H9 (cell line): ENCODE data around the gene SPOCK3. TPM values are rescaled to one million over a fixed set of nuclear protein-coding genes. Genes with fewer than 3 reads are reported as not detected.

Experiments
- DNase-seq: peaks from one replicate; pipeline ENCODE4 v3.0.0-alpha.2; 2017
- H2AFZ ChIP-seq: one replicate; pipeline ENCODE4 v1.6.1; 2013; ENCODE audit warnings: mild to moderate bottlenecking, low read length, control low read depth, moderate library complexity
- H2AK5ac ChIP-seq: 2 replicates; pipeline ENCODE4 v1.6.1; 2013; ENCODE audit warnings: low read length, control low read depth, mixed read lengths; ENCODE audit not compliant: insufficient read length
- H2BK120ac ChIP-seq: one replicate; pipeline ENCODE4 v1.6.1; 2013; ENCODE audit warnings: low read depth, mild to moderate bottlenecking, low read length, control low read depth, inconsistent platforms; ENCODE audit not compliant: poor library complexity, severe bottlenecking
- H2BK12ac ChIP-seq: 2 replicates; pipeline ENCODE4 v1.6.1; 2013; ENCODE audit warnings: low read length, control low read depth, mixed read lengths, low read depth; ENCODE audit not compliant: insufficient read length
- H2BK15ac ChIP-seq: 2 replicates; pipeline ENCODE4 v1.6.1; 2013; ENCODE audit warnings: low read depth, low read length, control low read depth
- H2BK20ac ChIP-seq: one replicate; pipeline ENCODE4 v1.6.1; 2013; ENCODE audit warnings: low read depth, mild to moderate bottlenecking, low read length, control low read depth, inconsistent platforms; ENCODE audit not compliant: poor library complexity, severe bottlenecking
- H2BK5ac ChIP-seq: 2 replicates; pipeline ENCODE4 v1.6.1; 2013; ENCODE audit warnings: low read length, control low read depth, mixed read lengths; ENCODE audit not compliant: insufficient read length
- H3K14ac ChIP-seq: 2 replicates; pipeline ENCODE4 v1.6.1; 2013; ENCODE audit warnings: low read length, control low read depth; ENCODE audit not compliant: insufficient read depth
- H3K18ac ChIP-seq: 2 replicates; pipeline ENCODE4 v1.6.1; 2013; ENCODE audit warnings: low read depth, mild to moderate bottlenecking, mixed read lengths, low read length, control low read depth; ENCODE audit not compliant: insufficient read length
- H3K23ac ChIP-seq: 2 replicates; pipeline ENCODE4 v1.6.1; 2013; ENCODE audit warnings: low read length, control low read depth, mixed read lengths, low read depth; ENCODE audit not compliant: insufficient read length
- H3K23me2 ChIP-seq: 2 replicates; pipeline ENCODE4 v1.6.1; 2013; ENCODE audit warnings: low read depth, mild to moderate bottlenecking, mixed read lengths, low read length, control low read depth; ENCODE audit not compliant: insufficient read length, poor library complexity, severe bottlenecking
- H3K27ac ChIP-seq: 2 replicates; pipeline ENCODE4 v1.5.1; 2013; ENCODE audit warnings: low read length, control low read depth, mixed read lengths, low read depth; ENCODE audit not compliant: insufficient read length
- H3K27me3 ChIP-seq: 2 replicates; pipeline ENCODE4 v1.6.1; 2013; ENCODE audit warnings: low read length, control low read depth, inconsistent platforms; ENCODE audit not compliant: insufficient read depth
- H3K4ac ChIP-seq: 2 replicates; pipeline ENCODE4 v1.6.1; 2013; ENCODE audit warnings: low read depth, mild to moderate bottlenecking, control low read depth, inconsistent platforms, low read length, moderate library complexity
- H3K4me1 ChIP-seq: 2 replicates; pipeline ENCODE4 v1.6.1; 2013; ENCODE audit warnings: low read length, control low read depth, inconsistent platforms; ENCODE audit not compliant: insufficient read depth
- H3K4me2 ChIP-seq: 2 replicates; pipeline ENCODE4 v1.6.1; 2013; ENCODE audit warnings: low read length, control low read depth, mixed read lengths; ENCODE audit not compliant: insufficient read length, insufficient read depth
- H3K56ac ChIP-seq: 2 replicates; pipeline ENCODE4 v1.6.1; 2013; ENCODE audit warnings: low read depth, mild to moderate bottlenecking, mixed read lengths, low read length, control low read depth; ENCODE audit not compliant: insufficient read length
- H3K79me1 ChIP-seq: 2 replicates; pipeline ENCODE4 v1.6.1; 2013; ENCODE audit warnings: low read depth, mild to moderate bottlenecking, moderate library complexity, low read length, control low read depth, inconsistent platforms; ENCODE audit not compliant: insufficient read depth, poor library complexity, severe bottlenecking
- H3K79me2 ChIP-seq: 2 replicates; pipeline ENCODE4 v1.6.1; 2013; ENCODE audit warnings: low read length, control low read depth, inconsistent platforms; ENCODE audit not compliant: insufficient read depth
- H3K9ac ChIP-seq: 2 replicates; pipeline ENCODE4 v1.6.1; 2013; ENCODE audit warnings: low read length, control low read depth, mixed read lengths; ENCODE audit not compliant: insufficient read length; ENCODE audit errors: extremely low read depth
- H3K9me3 ChIP-seq: one replicate; pipeline ENCODE4 v1.6.1; 2013; ENCODE audit warnings: low read depth, low read length, inconsistent platforms; ENCODE audit not compliant: control insufficient read depth
- H3T11ph ChIP-seq: one replicate; pipeline ENCODE4 v1.6.1; 2013; ENCODE audit warnings: mild to moderate bottlenecking, low read length, control low read depth, inconsistent platforms
- H4K20me1 ChIP-seq: one replicate; pipeline ENCODE4 v1.6.1; 2013; ENCODE audit not compliant: control insufficient read depth, insufficient read length, insufficient read depth
- H4K5ac ChIP-seq: 2 replicates; pipeline ENCODE4 v1.6.1; 2013; ENCODE audit warnings: low read depth, mild to moderate bottlenecking, mixed read lengths, low read length, control low read depth; ENCODE audit not compliant: insufficient read length
- H4K8ac ChIP-seq: replicated peaks from 2 replicates; pipeline ENCODE4 v1.6.1; 2013; ENCODE audit warnings: low read length, control low read depth, mixed read lengths, low read depth; ENCODE audit not compliant: insufficient read length
- H4K91ac ChIP-seq: 2 replicates; pipeline ENCODE4 v1.6.1; 2013; ENCODE audit warnings: low read depth, mild to moderate bottlenecking, moderate library complexity, mixed read lengths, low read length, control low read depth; ENCODE audit not compliant: insufficient read length
- H3K27ac Mint-ChIP-seq, 3 experiments: 2 replicates in 2 of 3; 3 replicates in 1 of 3; pipeline ENCODE4 v1.8.0; 2020 to 2021; ENCODE audit warnings: mixed read lengths in 3 of 3, mild to moderate bottlenecking in 1 of 3, moderate library complexity in 1 of 3
- H3K27me3 Mint-ChIP-seq: 2 replicates; pipeline ENCODE4 v1.8.0; 2021; ENCODE audit warnings: low read depth, mild to moderate bottlenecking, moderate library complexity, mixed read lengths
- H3K36me3 Mint-ChIP-seq, 3 experiments: 2 replicates in 2 of 3; 3 replicates in 1 of 3; pipeline ENCODE4 v1.8.0; 2020 to 2021; ENCODE audit warnings: low read depth in 3 of 3, mixed read lengths in 3 of 3; ENCODE audit not compliant: insufficient read depth in 1 of 3
- H3K4me1 Mint-ChIP-seq, 2 experiments: 2 replicates each; pipeline ENCODE4 v1.8.0; 2020; ENCODE audit warnings: mixed read lengths in 2 of 2
- H3K4me3 Mint-ChIP-seq, 2 experiments: 2 replicates in 1 of 2; 3 replicates in 1 of 2; pipeline ENCODE4 v1.8.0; 2020 to 2021; ENCODE audit warnings: mild to moderate bottlenecking in 2 of 2, mixed read lengths in 2 of 2, moderate library complexity in 1 of 2
- H3K9me3 Mint-ChIP-seq, 2 experiments: 2 replicates in 1 of 2; 3 replicates in 1 of 2; pipeline ENCODE4 v1.8.0; 2020; ENCODE audit warnings: mild to moderate bottlenecking in 2 of 2, mixed read lengths in 2 of 2, moderate library complexity in 1 of 2
- CTCF ChIP-seq: fragments of 200-600 bp; sonication (generic); conservative IDR thresholded peaks from 3 replicates; pipeline ENCODE4 v1.8.0; 2021; ENCODE audit warnings: antibody characterized with exemption, mild to moderate bottlenecking
- WGBS: extraction: QIAGEN DNeasy Blood & Tissue Kit; methylation state at CpG from one replicate; pipeline ENCODE4 v1.1.7; 2013; ENCODE audit warnings: missing lambda C conversion rate, low lambda C conversion rate, mixed read lengths; ENCODE audit not compliant: insufficient read length; ENCODE audit errors: extremely low coverage; 5-methylcytosine and 5-hydroxymethylcytosine counted together
- total RNA-seq: library from RNA; stranded (reverse); gene quantifications from 2 replicates; pipeline ENCODE4 v1.2.1, GENCODE V29; 2021

The SPOCK3 gene
- total RNA-seq, 1 experiment from 2014 or later = 0.28 TPM

DNA sequence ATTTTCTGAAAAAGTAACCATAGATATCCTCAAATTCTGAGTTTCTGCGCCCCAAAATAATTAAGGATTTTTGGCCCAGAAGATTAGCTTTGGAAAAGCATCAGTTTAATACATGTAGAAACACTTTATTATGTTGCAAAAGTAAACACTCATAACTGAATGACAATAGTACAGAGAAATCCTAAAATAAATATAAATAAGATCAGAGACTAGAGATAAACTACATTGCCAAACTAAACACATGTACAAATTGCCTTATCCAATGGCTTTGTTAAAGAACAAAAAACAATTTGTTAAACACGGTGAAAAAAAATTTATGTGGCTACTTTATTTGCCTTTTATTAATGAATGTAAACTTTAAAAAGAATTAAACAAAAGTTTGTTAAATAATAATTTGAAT, 17.5 kb downstream of the SPOCK3 start:
- Histone ChIP-seq H3K23ac (no peak overlapping the region), H3K23me2 (no peaks in the 10 kb centered on the region), H4K8ac (no peak overlapping the region), H3K79me1 (no peaks in the 10 kb centered on the region), H2AK5ac (no peak overlapping the region), H2BK20ac (no peak overlapping the region), H3K27me3 (no peaks in the 10 kb centered on the region), H3K14ac (no peak overlapping the region), H2BK15ac (no peak overlapping the region), H2BK12ac (no peak overlapping the region), H3K27ac (no peak overlapping the region), H3K9me3 (no peaks in the 10 kb centered on the region), H3K79me2 (no peaks in the 10 kb centered on the region), H2BK120ac (no peak overlapping the region), H3K9ac (no peak overlapping the region), H2AFZ (no peak overlapping the region), H4K20me1 (no peaks in the 10 kb centered on the region), H4K91ac (no peak overlapping the region), H2BK5ac (no peak overlapping the region), H3K4me2 (no peak overlapping the region), H3K18ac (no peak overlapping the region), H3K4ac (no peak overlapping the region), H4K5ac (no peak overlapping the region), H3K56ac (no peak overlapping the region), H3K4me1 (no peaks in the 10 kb centered on the region), H3T11ph (no peak overlapping the region)
- no peak for TF ChIP-seq CTCF
- no peaks in the 10 kb centered on the region for H3K9me3 Mint-ChIP-seq
- H3K4me1 Mint-ChIP-seq = peaks cover 3 to 5% of the 10 kb centered on the region in 2 experiments; a peak in 1 of 4 replicates
- no peak overlapping the region for H3K4me3 Mint-ChIP-seq
- no peak for DNase-seq
- no CpG with 5 or more reads among the region's 2 CpGs for WGBS
- H3K27me3 Mint-ChIP-seq = no peaks in the 10 kb centered on the region
- no peaks in the 10 kb centered on the region for H3K36me3 Mint-ChIP-seq
- H3K27ac Mint-ChIP-seq = no peak overlapping the region
